Large intestine (tissue), 3 donors: ENCODE results near the gene NFIL3. TPM values are rescaled to one million over a fixed set of nuclear protein-coding genes. Genes with fewer than 3 reads are reported as not detected.
"Not testable (repeated sequence)": the region's sequence is repeated elsewhere in the genome, so short reads cannot be mapped to it uniquely, and the experiment has no call there.

Experiments
- DNase-seq, 2 donors: peaks; one replicate each; pipeline versions ENCODE4 v3.0.0 to v3.0.0-alpha.2; 2013
- H3K27ac ChIP-seq: one replicate; pipeline ENCODE4 v1.5.1; 2013; ENCODE audit warnings: low read length
- H3K27me3 ChIP-seq: 2 replicates; pipeline ENCODE4 v1.6.1; 2013; ENCODE audit warnings: low read length; ENCODE audit not compliant: control insufficient read depth, insufficient read depth
- H3K36me3 ChIP-seq: 2 replicates; pipeline ENCODE4 v1.6.1; 2013; ENCODE audit warnings: low read length; ENCODE audit not compliant: control insufficient read depth, insufficient read depth
- H3K4me1 ChIP-seq: one replicate; pipeline ENCODE4 v1.6.1; 2013; ENCODE audit warnings: low read length; ENCODE audit not compliant: control insufficient read depth, insufficient read depth
- H3K4me3 ChIP-seq: one replicate; pipeline ENCODE4 v1.5.1; 2013; ENCODE audit warnings: low read length
- H3K9me3 ChIP-seq: one replicate; pipeline ENCODE4 v1.6.1; 2013; ENCODE audit warnings: mild to moderate bottlenecking, low read depth, low read length, moderate library complexity; ENCODE audit not compliant: control insufficient read depth
- WGBS: methylation state at CpG from one replicate; pipeline ENCODE4 v1.1.5; 2013; ENCODE audit warnings: low lambda C conversion rate; ENCODE audit not compliant: insufficient coverage; 5-methylcytosine and 5-hydroxymethylcytosine counted together
- polyA plus RNA-seq: library from polyadenylated mRNA; unstranded; fragments of 120-200 nt; gene quantifications from one replicate; pipeline ENCODE4 v1.2.1, GENCODE V29; 2013

Gene NFIL3
- polyA plus RNA-seq, 1 donor = 51.9 TPM

DNA sequence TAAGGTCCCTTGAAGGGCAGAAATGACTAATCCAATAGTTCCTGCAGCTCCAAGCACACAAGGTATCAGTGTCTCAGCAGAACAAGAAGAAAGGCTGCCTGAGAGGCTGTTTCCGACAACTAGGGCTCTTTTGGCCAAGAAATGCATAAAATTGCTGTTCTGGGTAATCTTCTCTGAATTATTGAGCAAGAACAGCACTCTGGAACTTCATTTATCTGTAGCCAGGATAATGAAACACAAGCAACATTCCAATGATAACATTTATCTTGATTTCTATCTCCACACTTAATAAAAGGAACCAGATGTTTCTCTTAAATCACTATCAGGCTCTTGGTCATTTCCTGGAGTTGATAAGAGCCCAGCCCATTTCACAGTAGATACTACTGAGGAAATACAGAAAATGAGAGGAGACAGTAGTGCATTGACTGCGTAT, 44.9 kb downstream of the NFIL3 start:
- DNase-seq = peak in 1 of 2 donors; percentile 5
- WGBS = no CpG with 5 or more reads among the region's 2 CpGs
- no peaks in the 10 kb centered on the region for H3K27me3 ChIP-seq

DNA sequence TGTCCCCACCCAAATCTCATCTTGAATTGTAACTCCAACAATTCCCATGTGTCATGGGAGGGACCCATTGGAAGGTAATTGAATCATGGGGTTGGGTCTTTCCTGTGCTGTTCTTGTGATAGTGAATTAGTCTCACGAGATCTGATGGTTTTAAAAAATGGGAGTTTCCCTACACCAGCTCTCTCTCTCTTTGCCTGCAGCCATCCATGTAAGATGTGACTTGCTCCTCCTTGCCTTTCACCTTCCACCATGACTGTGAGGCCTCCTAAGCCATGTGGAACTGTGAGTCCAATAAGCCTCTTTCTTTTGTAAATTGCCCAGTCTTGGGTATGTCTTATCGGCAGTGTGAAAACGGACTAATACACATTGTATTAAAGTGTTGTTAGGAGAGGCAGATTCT, 45.6 kb downstream of the NFIL3 start:
- H3K9me3 ChIP-seq, DNase-seq, H3K27ac ChIP-seq, H3K4me3 ChIP-seq, H3K36me3 ChIP-seq, H3K4me1 ChIP-seq, H3K27me3 ChIP-seq: not testable (repeated sequence)
- no CpG with 5 or more reads among the region's 3 CpGs for WGBS

More for the DNA sequence above, 44.9 kb downstream of the NFIL3 start:
- no peak overlapping the region for H3K4me3 ChIP-seq
- H3K9me3 ChIP-seq = peaks cover 7% of the 10 kb centered on the region
- no peaks in the 10 kb centered on the region for H3K36me3 ChIP-seq
- H3K27ac ChIP-seq = no peak overlapping the region
- H3K4me1 ChIP-seq = no peaks in the 10 kb centered on the region

- H3K9me3 ChIP-seq = peaks cover 7% of the 10 kb centered on the region
- H3K36me3 ChIP-seq = no peaks in the 10 kb centered on the region
- WGBS = no CpG with 5 or more reads among the region's 4 CpGs
- no peak overlapping the region for H3K4me3 ChIP-seq
- no peak overlapping the region for H3K27ac ChIP-seq
- no peak for DNase-seq
- no peaks in the 10 kb centered on the region for H3K27me3 ChIP-seq
- H3K4me1 ChIP-seq = no peaks in the 10 kb centered on the region
Measured at GRCh38 chr9:91376239-91376638, 47.4 kb downstream of the NFIL3 start.

- Histone ChIP-seq H3K4me1 (no peaks in the 10 kb centered on the region), H3K27me3 (no peaks in the 10 kb centered on the region), H3K9me3 (peaks cover 7% of the 10 kb centered on the region), H3K4me3 (no peak overlapping the region), H3K27ac (no peak overlapping the region), H3K36me3 (no peaks in the 10 kb centered on the region)
- DNase-seq = no peak
- WGBS = 80% methylated on average over 1 of the region's 3 CpGs
Measured at GRCh38 chr9:91374939-91375338, 48.7 kb downstream of the NFIL3 start.

DNA sequence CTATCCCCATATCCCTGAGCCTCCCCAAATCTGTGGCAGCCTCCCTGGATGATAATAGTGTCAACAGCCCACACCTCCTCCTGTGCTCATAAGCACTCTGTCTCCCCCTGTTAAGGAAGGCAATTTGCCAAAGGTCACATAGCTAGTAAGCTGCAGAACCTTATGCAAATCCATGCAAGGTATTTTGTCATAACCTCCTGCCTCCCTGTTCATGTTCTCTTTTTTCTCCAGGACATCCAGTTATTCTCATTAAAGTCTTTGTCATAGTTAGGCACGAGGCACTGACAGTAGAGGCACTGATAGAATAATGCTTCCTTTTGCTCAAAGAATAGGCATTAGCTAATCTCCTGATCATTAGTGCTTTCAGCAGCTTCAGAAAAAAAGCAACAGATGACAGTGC, 51.7 kb downstream of the NFIL3 start:
- Histone ChIP-seq H3K4me1 (no peaks in the 10 kb centered on the region), H3K4me3 (no peak overlapping the region), H3K27ac (no peak overlapping the region), H3K9me3 (no peaks in the 10 kb centered on the region), H3K36me3 (no peaks in the 10 kb centered on the region), H3K27me3 (no peaks in the 10 kb centered on the region)
- DNase-seq = peak in 1 of 2 donors; percentile 45
- WGBS = 20% methylated on average over 1 of the region's 1 CpG

DNA sequence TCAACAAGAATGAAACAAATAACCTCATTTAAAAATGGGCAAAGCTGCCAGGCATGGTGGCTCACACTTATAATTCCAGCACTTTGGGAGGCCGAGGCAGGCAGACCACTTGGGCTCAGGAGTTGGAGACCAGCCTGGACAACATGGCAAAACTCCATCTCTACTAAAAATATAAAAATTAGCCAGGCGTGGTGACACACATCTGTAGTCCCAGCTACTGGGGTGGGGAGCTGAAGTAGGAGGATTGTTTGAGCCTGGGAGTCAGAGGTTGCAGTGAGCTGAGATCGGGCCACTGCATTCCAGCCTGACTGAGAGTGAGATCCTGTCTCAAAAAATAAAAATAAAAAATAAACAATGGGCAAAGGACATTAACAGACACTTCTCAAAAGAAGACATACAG, 53.6 kb downstream of the NFIL3 start:
- not testable (repeated sequence) for H3K27me3 ChIP-seq, H3K4me1 ChIP-seq, H3K27ac ChIP-seq, H3K36me3 ChIP-seq, H3K9me3 ChIP-seq, H3K4me3 ChIP-seq, DNase-seq
- 67% methylated on average over 1 of the region's 3 CpGs for WGBS

DNA sequence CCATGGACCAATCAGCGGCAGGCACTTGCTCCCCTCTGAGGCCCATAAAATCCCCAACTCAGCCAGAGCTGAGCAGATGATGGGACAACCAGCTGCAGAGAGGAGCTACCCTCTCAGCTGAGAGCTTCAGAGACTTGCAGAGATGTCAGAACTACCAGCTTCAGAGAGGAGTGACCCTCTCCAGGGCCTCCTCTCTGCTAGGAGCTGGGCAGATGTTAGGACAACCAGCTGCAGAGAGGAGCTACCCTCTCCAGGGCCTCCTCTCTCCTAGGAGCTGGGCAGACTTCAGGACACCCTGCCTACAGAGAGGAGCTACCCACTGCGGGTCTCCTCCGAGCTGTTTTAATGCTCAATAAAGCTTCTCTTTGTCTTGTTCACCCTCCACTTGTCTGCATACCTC, 58.9 kb downstream of the NFIL3 start:
- Histone ChIP-seq H3K27ac (no peak overlapping the region), H3K36me3 (no peaks in the 10 kb centered on the region), H3K9me3 (no peaks in the 10 kb centered on the region), H3K4me3 (no peak overlapping the region), H3K4me1 (peaks cover 6% of the 10 kb centered on the region), H3K27me3 (no peaks in the 10 kb centered on the region)
- WGBS = no CpG with 5 or more reads among the region's 3 CpGs
- DNase-seq = no peak

DNA sequence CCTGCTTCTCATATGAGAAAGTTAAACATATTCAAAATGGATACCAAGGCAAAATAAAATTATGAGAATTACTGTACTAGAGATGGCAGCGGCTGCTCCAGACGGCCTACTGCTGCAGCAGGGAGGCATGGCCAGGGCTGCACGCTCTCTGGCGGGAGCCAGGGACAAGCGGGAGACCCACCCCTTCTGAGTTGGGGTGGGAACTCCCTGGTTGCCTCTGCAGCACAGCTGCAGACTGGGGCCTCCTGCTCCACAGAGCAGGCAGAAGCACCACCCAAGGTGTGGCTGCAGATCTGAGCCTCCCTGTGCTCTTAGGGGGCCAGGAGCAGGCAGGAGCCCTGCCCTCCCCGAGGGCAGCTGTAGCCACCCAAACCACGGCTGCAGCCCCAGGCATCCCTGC, 59.6 kb downstream of the NFIL3 start:
- Histone ChIP-seq H3K27ac (no peak overlapping the region), H3K9me3 (no peaks in the 10 kb centered on the region), H3K4me3 (no peak overlapping the region), H3K4me1 (peaks cover 8% of the 10 kb centered on the region), H3K27me3 (no peaks in the 10 kb centered on the region), H3K36me3 (no peaks in the 10 kb centered on the region)
- no peak for DNase-seq
- WGBS = no CpG with 5 or more reads among the region's 7 CpGs

- H3K9me3 ChIP-seq = no peaks in the 10 kb centered on the region
- H3K27me3 ChIP-seq = no peaks in the 10 kb centered on the region
- H3K36me3 ChIP-seq = peaks cover under 1% of the 10 kb centered on the region
- 100% methylated on average over 2 of the region's 15 CpGs for WGBS
- H3K27ac ChIP-seq = peak overlapping the region; percentile 54
- peak overlapping the region; percentile 41 for H3K4me3 ChIP-seq
- peaks cover 8% of the 10 kb centered on the region for H3K4me1 ChIP-seq
- no peak for DNase-seq
Measured at GRCh38 chr9:91362051-91362611, 61.5 kb downstream of the NFIL3 start.

DNA sequence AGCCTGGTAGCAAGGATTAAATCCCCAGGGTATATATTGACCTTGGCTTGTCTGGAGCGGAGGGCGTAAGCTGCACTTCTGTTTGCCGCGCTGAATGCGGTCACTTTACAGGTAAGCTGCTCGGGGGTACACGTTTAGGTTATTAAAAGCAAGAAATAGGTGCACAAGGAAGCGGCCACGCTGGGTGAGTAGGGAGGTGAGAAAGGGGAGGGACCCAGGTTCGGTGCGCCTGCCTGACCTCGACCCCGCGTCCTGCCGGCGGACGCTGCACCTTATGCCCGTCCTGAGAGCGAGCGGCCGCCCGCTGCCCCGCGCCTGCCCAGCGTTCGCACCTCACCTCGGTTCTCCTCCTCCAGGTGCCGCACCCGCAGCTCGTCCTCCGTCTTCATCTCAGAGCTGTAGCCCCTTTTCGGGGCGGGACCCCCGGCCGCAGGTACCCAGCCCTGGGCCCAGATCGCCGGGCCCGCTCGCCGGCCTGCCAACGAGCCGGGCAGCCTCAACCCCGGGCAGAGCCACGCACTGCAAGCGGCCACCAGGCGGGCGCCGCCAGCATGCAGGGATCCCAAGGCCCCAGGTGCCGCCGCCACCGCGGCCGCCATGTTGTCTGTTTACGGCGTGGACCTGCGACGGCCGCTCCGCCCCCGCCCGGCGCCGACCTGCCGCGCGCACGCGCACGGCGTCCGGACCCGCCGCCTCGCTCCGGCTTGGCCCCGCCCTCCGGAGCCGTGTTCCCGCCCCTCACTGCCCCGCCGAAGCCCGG, 62.2 kb downstream of the NFIL3 start, which contains the start of gene AUH:
TSS of gene AUH (minus strand) at position 628 of the 760 bp plus-strand sequence. CDS start at position 599, 29 bp downstream.
- H3K36me3 ChIP-seq = peaks cover 5% of the 10 kb centered on the region
- H3K4me3 ChIP-seq = peak within 1 kb of the TSS; percentile 81
- peak within 1 kb of the TSS; percentile 74 for H3K27ac ChIP-seq
- no peaks in the 10 kb centered on the region for H3K27me3 ChIP-seq
- peak; percentile 86 to 89 for DNase-seq
- no CpG with 5 or more reads among the region's 82 CpGs for WGBS
- peaks cover 8% of the 10 kb centered on the region for H3K4me1 ChIP-seq
- H3K9me3 ChIP-seq = no peaks in the 10 kb centered on the region
